Measurements from ENCODE around the gene CD300A. TPM values are rescaled to one million over a fixed set of nuclear protein-coding genes. Genes with fewer than 3 reads are reported as not detected.

Gene CD300A
- total RNA-seq = 10 to 100 TPM in 1 of 4 donors, 1 to 10 TPM in 3; 1.9 to 100.0 (median 5.2) TPM

DNA sequence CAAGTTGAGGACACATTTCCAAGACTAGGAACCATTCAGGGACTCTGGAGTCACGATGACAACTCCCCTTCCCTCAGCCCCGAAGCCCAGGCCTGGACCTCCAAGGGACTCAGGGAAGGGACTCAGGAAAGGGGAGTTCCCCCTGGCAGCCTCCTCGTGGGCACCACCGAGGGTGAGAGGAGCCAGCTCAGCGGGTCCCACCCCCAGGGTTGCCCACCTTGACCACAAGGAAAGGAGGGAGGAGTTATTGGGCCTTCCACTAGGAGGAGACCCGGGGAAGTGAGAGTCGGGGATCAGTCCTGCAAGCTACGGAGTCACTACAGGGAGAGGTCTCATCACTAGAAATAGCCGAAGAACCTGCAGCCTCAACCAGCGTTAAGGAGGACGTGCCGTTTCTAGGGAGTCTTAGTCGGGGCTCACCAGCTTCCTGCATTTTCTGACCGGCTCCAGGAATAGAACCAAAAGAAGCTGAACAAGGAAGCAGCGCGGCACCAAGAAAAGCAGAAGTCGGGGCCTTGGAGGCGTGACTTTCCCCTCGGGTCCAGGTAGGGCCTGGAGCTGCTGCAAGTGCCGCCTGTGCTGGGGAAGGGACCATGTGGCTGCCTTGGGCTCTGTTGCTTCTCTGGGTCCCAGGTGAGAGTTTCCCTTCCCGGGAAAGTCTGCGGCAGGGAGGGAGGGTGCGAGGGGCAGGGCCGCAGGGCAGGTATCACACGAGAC is at the start of gene CD300A:
Gene CD300A, plus strand, starts transcription at position 524 of the 717 bp plus-strand sequence. Its CDS starts 70 bp downstream, at position 594.
- TF ChIP-seq, protein P1, sequence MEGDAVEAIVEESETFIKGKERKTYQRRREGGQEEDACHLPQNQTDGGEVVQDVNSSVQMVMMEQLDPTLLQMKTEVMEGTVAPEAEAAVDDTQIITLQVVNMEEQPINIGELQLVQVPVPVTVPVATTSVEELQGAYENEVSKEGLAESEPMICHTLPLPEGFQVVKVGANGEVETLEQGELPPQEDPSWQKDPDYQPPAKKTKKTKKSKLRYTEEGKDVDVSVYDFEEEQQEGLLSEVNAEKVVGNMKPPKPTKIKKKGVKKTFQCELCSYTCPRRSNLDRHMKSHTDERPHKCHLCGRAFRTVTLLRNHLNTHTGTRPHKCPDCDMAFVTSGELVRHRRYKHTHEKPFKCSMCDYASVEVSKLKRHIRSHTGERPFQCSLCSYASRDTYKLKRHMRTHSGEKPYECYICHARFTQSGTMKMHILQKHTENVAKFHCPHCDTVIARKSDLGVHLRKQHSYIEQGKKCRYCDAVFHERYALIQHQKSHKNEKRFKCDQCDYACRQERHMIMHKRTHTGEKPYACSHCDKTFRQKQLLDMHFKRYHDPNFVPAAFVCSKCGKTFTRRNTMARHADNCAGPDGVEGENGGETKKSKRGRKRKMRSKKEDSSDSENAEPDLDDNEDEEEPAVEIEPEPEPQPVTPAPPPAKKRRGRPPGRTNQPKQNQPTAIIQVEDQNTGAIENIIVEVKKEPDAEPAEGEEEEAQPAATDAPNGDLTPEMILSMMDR (IDR thresholded peaks at IDR 0.05; ENCODE audit: low read depth) = no peak

DNA sequence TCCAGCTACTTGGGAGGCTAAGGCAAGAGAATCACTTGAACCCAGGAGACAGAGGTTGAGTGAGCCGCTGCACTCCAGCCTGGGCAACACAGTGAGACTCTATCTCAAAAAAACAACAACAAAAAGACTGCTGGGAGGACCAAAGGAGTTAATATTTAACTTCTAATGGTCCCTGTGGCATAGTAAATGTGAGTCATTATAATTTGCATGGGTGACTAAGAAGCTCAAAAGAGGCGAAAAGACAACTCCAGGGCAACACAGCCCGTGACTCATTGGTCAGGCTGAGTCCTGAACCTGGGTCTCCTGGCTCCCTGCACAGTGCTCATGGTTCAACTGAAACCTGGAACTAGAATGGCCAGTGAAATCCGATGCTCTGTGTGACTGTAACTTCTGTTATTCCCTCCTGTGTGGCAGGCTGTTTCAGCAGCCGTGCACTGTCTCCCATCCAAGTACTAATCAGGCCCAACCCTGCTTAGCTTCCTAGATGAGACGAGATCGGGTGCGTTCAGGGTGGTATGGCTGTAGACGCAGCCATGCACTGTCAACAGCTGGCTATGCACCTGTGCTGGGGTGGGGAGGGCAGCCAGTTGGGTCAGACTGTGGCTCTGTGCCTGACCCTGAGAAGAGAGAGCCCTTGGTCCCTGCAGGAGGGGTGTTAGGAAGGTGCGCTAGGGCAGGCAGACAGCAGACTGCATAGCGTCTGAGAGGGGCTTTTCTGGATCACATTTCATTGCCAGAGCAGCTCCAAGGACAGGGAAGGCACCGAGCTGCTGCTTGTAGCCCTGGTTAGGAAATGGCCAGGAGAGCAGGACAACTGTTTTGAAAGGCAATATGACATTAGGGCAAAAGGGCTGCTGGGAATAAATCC is 49.0 kb upstream of the CD300A start:
- TF ChIP-seq, protein P1 (IDR thresholded peaks at IDR 0.05; ENCODE audit: low read depth) = no peak

DNA sequence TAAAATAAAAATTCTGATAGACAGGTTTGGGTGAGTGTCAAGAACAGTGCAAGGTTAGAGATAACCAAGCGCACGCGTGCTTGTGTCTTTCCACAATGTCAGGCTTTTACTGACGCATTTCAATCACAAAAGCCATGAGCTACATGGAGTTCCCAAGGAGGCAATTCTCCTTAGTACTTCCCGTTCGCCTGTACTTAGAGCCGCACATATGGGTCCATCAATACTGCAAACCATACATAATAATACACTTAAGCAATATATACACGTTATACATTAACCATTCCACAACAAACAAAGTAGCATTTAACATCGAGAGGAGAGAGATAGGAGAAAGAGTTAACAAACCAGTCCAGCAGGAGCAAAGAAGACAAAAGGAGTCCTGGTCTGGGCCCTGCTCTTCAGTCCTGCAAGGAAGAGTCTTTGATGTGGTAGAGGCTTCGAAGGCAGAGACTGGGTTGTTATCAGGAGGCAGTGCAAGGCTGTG is 46.5 kb upstream of the CD300A start:
- TF ChIP-seq, protein P1 (IDR thresholded peaks at IDR 0.05; ENCODE audit: low read depth) = no peak

DNA sequence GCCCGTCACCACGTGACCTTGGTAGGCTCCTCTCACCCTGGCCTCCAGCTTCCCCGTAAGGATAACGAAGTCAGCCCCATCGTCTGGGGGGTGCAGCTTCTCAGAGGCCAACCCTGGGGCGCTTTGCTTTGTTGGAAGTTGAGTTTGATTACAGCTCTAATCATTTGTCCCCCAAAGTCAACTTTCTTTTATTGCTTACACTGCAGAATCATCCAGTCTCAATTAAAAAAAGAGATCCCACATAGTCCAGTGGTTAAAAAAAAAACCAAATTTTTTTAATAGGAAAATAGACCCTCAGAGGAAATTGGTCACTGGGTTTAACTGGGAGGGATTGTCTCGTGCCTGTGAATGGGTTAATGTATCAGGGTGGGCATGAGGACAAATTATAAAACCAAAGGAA is 42.3 kb upstream of the CD300A start:
- TF ChIP-seq, protein P1 (IDR thresholded peaks at IDR 0.05; ENCODE audit: low read depth) = no peak

DNA sequence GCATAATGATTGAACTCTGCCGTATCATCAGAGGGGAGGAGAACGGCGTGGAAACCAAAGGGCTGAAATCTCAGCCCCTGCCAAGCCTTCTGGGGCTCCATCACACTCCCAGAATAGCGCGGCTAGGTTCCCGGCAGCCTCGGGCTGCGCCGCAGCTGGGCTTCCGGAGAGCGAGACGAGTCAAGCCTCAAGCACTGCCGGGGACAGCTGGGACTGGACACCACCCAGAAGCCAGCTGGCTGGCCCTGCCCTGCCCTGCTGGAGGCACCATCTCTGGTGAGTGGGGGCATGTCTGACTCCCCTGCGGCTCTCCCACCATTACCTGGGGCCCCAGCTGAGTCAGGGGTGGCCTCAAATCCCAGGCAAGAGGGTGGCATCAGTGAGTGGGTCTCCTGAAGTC is 41.8 kb upstream of the CD300A start:
- TF ChIP-seq, protein P1 (IDR thresholded peaks at IDR 0.05; ENCODE audit: low read depth) = no peak

DNA sequence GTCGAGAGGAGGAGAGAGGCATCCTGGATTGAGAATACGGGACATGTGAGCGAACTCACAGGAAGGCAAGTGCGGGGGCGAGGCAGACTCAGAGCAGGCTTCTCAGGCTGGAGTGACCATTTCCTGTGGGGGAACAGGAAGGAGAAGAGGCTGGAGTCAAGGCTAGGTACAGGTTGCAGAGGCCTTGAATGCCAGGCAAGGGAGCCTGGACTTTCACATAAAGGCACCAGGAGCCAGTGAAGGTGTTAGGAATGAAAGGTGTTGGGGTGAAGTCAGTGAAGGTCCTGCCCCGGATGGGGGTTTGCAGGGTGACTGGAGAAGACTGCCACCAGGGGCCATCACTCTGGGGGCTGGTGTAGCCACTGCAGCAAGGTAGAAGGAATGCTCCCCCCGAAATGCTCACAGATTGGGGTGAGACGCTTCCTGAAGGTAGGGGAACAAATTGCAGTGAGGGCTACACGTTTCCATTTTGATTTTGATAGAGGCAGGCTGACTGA is 39.8 kb upstream of the CD300A start:
- TF ChIP-seq, protein P1 (IDR thresholded peaks at IDR 0.05; ENCODE audit: low read depth) = no peak
